ENCODE data around the gene TANGO2.
A peak's percentile ranks its signal among the peaks of the same experiment; 100 is the strongest.

TANGO2 gene

DNA sequence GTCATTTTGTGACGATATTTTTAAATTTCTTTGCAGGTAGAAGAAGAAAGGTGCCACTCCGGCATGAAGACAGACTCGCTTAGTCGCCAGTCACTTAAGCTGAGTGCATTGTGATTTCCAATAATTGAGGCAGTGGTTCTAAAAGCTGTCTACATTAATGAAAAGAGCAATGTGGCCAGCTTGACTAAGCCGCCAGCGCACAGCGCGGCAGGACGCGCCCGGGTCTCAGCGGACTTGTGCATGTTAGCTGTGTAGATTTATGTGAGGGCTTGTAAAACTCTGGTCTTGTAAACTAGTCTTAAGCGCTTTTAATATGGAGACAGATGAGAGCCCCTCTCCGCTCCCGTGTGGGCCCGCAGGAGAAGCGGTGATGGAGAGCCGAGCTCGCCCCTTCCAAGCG is 64.7 kb downstream of the TANGO2 start:
- Mint-ChIP-seq H3K36me3 (ENCODE audit: low read depth) (peaks cover 65% of the 10 kb centered on the region), H3K27ac (no peak overlapping the region), H3K4me3 (no peak overlapping the region), H3K4me1 (ENCODE audit: low read depth) (peaks cover 53% of the 10 kb centered on the region), H3K27me3 (no peaks in the 10 kb centered on the region), H3K9me3 (no peaks in the 10 kb centered on the region)
- intact Hi-C loops (cut with micrococcal nuclease), result no loop called here

DNA sequence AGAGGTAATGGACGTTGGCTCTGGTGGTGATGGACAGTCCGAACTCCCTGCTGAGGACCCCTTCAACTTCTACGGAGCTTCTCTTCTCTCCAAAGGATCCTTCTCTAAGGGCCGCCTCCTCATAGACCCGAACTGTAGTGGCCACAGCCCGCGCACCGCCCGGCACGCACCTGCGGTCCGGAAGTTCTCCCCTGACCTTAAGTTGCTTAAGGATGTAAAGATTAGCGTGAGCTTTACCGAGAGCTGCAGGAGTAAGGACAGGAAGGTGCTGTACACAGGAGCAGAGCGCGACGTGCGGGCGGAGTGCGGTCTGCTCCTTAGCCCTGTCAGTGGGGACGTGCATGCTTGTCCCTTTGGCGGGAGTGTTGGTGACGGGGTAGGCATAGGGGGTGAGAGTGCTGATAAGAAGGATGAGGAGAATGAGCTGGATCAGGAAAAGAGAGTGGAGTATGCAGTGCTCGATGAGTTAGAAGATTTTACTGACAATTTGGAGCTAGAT is 65.2 kb downstream of the TANGO2 start:
- intact Hi-C loops (cut with micrococcal nuclease), result no loop called here
- peaks cover 70% of the 10 kb centered on the region for H3K36me3 Mint-ChIP-seq (ENCODE audit: low read depth)

DNA sequence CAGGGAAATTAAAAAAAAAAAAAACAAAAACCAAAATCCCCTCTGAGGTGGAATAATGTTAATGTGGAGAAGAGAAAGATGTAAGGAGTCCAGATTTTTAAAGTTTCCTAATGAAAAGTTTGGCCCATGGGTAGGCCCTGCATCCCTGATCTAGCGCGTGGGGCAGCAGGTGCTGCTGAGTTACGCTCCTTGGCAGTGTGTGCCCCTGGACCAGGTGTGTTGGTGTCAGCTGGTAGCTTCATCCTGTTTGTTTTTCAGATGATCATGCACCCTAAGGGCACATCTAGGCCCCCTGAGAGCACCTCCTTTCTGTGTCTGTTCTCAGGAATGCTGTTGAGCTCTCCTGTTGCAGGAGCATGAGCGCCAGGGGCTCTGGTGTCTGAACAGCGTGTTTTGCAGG is 65.9 kb downstream of the TANGO2 start:
- no peak overlapping the region for H3K4me3 Mint-ChIP-seq
- no peak overlapping the region for H3K27ac Mint-ChIP-seq
- intact Hi-C loops (cut with micrococcal nuclease), result no loop called here
- H3K4me1 Mint-ChIP-seq (ENCODE audit: low read depth), result peaks cover 44% of the 10 kb centered on the region
- no peaks in the 10 kb centered on the region for H3K27me3 Mint-ChIP-seq
- H3K9me3 Mint-ChIP-seq, result no peaks in the 10 kb centered on the region
- H3K36me3 Mint-ChIP-seq (ENCODE audit: low read depth), result peaks cover 76% of the 10 kb centered on the region

More for the DNA sequence above, 65.2 kb downstream of the TANGO2 start:
- Mint-ChIP-seq H3K27ac (no peak overlapping the region), H3K27me3 (no peaks in the 10 kb centered on the region), H3K4me3 (no peak overlapping the region), H3K4me1 (ENCODE audit: low read depth) (peaks cover 50% of the 10 kb centered on the region), H3K9me3 (no peaks in the 10 kb centered on the region)

DNA sequence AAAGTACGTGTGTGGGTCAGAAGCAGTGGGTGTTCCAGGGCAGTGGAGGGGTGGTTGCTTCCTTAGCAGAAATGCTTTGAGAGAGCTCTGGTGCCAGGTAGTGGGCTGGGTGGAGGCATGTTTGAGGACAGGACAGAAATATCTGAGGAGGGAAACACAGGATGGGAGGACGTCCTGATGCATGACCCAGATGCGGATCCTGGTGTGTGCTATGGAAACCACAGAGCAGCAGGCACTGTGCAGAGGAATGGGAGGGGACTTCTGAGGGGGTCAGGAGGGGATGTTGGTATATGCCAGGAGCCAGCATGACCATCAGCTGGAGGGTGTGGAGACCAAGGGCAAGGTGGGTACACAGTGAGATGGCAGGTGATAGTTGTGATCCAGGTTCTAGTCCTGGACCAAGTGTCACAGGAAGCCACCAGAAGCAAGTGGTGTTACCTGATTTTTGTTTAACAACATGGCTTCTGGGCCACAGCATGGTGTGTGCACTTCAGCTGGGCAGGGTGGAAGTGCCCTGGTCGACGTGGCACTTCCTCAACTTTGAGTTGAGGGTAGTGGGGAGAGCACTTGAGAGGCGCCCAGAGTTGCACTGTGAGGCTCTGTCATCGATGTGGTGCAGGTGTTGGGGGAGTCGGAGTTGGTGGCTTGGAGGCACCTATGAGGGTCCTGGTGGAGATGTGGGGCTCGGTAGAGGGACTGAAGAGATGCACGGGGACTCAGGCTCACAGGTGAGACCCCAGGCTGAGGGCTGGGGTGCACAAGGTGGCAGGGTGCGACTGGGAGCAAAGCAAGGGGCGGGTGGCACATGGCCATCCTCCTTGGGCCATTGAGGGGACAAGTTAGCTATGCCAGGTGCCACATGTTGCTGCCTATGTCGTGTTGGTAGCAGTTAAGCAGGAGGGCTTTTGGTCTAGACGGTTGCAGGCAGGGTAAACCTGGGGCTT is 66.7 kb downstream of the TANGO2 start:
- H3K27me3 Mint-ChIP-seq, result no peaks in the 10 kb centered on the region
- no peak overlapping the region for H3K4me3 Mint-ChIP-seq
- intact Hi-C loops (cut with micrococcal nuclease), result no loop called here
- peaks cover 82% of the 10 kb centered on the region for H3K36me3 Mint-ChIP-seq (ENCODE audit: low read depth)
- H3K27ac Mint-ChIP-seq, result no peak overlapping the region
- H3K4me1 Mint-ChIP-seq (ENCODE audit: low read depth), result peaks cover 37% of the 10 kb centered on the region
- no peaks in the 10 kb centered on the region for H3K9me3 Mint-ChIP-seq

DNA sequence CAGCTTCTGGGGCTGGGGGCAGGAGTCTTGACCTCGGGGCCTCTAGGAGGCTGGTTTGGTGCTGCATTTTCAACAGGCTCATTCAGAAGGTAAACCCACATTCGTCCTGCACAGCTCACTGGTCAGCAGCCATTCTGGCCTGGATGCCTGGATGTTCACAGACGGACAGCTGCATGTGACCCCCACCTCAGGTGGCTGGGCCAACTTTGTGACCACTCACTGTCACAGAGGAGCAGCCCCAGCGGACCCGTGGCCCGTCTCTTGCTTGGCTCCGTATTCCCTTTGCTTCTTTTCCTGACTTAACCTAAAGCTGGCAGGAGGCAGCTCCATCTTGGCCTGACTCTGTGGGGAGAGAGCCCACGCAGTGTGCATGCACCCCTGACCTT is 67.3 kb downstream of the TANGO2 start:
- H3K27me3 Mint-ChIP-seq, result no peaks in the 10 kb centered on the region
- H3K36me3 Mint-ChIP-seq (ENCODE audit: low read depth), result peaks cover 83% of the 10 kb centered on the region
- intact Hi-C loops (cut with micrococcal nuclease), result no loop called here
- peaks cover 30% of the 10 kb centered on the region for H3K4me1 Mint-ChIP-seq (ENCODE audit: low read depth)
- no peaks in the 10 kb centered on the region for H3K9me3 Mint-ChIP-seq
- no peak overlapping the region for H3K4me3 Mint-ChIP-seq
- H3K27ac Mint-ChIP-seq, result no peak overlapping the region

DNA sequence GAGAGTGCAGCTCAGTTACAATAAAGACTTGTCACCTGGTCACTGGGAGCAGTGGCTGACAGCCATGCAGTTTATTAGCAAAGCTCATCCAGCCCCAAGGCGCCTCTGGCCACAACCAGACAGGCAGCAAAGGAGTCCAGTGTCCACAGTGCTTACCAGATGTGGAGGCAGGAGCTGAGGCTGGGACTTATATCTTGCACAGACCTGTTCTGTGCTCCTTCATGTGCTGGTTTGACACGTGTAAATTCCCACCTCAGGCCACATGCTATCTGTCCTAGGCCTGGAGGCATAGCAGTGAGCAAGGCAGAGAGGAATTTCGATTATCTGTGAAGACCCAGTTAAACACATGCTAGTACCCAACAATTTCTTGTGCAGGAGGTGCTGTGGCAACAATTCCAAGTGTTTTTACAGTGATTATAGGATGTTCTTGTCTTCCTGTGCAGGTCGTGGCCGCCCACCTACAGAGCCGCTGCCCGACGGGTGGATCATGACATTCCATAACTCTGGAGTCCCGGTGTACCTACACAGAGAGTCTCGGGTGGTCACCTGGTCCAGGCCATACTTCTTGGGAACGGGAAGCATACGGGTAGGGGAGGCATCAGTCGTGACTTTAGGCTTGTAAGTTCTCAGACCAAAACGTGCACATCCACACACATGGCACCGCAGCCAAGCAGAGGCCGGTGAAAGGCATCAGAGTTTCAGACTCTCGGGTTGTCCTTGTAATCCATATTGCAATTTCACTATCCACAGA is 68.5 kb downstream of the TANGO2 start:
- Mint-ChIP-seq H3K36me3 (ENCODE audit: low read depth) (peaks cover 95% of the 10 kb centered on the region), H3K9me3 (no peaks in the 10 kb centered on the region), H3K27me3 (no peaks in the 10 kb centered on the region), H3K4me1 (ENCODE audit: low read depth) (peaks cover 19% of the 10 kb centered on the region), H3K4me3 (no peak overlapping the region), H3K27ac (no peak overlapping the region)
- intact Hi-C loops (cut with micrococcal nuclease), result no loop called here

DNA sequence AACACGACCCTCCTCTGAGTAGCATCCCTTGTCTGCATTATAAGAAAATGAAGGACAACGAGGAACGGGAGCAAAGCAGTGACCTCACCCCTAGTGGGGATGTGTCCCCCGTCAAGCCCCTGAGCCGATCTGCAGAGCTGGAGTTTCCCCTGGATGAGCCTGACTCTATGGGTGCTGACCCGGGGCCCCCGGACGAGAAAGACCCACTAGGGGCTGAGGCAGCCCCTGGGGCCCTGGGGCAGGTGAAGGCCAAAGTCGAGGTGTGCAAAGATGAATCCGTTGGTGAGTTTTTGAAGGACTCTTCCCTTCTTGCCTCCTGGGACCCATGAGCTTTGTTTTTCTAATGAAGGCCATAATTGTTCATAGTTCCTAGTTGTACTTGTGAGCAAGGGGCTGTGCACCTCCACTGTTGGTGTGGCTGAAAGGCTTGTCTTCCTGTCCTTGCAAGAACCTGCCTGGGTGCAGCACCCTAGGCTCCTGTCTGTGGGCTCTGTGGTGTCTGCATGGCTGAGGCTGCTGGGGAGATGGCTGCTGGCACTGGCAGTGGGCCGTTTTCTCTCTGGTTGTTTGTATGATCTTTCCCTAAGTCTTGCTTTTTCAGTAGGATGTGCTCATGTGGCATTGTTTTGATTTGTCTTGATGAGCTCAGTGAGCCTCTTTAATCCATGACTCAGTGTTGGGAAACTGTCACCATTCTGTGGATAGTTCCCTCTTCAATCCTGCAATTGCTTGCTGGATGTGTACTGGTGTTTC is 69.2 kb downstream of the TANGO2 start:
- H3K27ac Mint-ChIP-seq, result peak overlapping the region; percentile 6
- no peaks in the 10 kb centered on the region for H3K27me3 Mint-ChIP-seq
- no peaks in the 10 kb centered on the region for H3K9me3 Mint-ChIP-seq
- H3K4me1 Mint-ChIP-seq (ENCODE audit: low read depth), result peaks cover 11% of the 10 kb centered on the region
- H3K36me3 Mint-ChIP-seq (ENCODE audit: low read depth), result peaks cover 100% of the 10 kb centered on the region
- H3K4me3 Mint-ChIP-seq, result no peak overlapping the region
- intact Hi-C loops (cut with micrococcal nuclease), result no loop called here

DNA sequence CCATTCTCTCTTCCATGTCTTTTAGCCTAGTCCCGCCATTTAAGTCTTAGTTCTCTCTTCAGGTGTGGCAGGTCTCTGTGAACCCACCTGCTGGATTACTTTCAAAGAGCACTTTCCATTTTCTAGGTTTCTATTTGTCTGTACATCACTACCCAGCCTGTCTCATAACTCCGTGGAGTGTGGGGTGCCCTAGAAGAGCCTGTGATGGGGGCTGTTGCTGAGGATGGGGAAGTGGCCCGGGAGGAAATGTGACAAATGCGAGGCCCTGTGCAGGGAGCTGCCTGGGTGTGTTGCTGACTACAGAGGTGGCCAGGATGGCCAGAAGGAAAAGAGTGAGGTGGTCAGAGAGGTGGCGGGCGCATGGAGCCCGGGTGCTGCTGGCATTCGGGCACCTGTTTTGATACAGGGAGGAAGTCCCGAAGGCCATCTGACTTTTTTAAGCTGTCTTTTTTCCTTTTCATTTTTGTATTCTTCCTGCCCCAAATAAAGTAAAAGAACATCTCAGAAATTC is 69.9 kb downstream of the TANGO2 start:
- H3K27me3 Mint-ChIP-seq, result no peaks in the 10 kb centered on the region
- H3K36me3 Mint-ChIP-seq (ENCODE audit: low read depth), result peaks cover 100% of the 10 kb centered on the region
- peaks cover 11% of the 10 kb centered on the region for H3K4me1 Mint-ChIP-seq (ENCODE audit: low read depth)
- peak overlapping the region; percentile 6 for H3K27ac Mint-ChIP-seq
- H3K9me3 Mint-ChIP-seq, result no peaks in the 10 kb centered on the region
- intact Hi-C loops (cut with micrococcal nuclease), result no loop called here
- H3K4me3 Mint-ChIP-seq, result no peak overlapping the region

DNA sequence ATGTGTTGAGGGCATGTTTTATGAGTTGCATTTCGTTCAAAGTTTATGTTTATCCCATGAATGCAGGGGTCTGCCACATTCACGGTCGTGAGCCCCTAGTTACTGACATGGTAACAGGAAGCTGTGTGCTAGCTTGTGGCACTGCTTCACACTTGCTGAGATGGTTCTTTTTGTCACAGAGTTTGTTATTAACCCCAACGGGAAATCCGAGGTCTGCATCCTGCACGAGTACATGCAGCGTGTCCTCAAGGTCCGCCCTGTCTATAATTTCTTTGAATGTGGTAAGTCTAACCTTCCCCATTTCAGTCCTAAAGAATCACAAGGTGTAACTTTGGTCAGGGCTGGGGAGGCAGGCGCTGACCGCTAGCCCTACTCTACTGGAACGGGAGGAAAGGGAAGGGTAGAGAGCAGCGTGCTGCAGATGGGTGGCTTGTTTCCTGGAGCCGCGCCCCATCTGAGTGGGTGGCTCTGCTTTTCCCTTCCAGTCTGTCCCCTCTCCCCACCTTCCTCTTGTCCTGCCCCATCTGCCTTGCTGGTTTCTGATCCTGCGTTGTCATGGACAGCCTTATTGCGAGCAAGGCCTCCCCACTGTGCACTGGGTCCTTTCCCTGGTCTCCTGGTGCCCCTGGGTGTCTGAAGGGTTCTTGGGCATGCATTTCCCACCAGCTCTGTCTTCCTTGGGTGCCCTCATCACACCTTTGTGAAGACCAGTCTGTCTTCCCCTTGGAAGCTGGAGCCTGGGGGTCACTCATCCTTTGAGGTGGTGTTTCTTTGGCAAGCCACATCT is 71.0 kb downstream of the TANGO2 start:
- H3K4me1 Mint-ChIP-seq (ENCODE audit: low read depth), result peaks cover 11% of the 10 kb centered on the region

DNA sequence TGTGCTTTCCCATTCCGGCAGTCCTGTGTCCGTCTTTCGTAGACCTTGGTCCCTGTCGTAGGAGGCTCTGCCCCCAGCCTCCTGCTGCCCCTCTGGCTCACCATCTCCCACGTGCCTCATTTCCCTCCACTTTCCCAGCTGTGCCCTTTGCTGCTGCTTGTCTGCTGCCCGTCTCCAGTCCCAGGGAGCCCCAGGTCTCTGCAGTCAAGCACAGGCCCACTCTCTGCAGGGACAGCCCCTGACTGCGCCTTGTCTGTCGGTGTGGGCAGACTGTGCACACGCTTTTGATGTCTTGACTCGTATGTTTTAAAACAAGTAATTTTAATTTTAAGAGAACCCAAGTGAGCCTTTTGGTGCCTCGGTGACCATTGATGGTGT is 71.6 kb downstream of the TANGO2 start:
- intact Hi-C loops (cut with micrococcal nuclease), result no loop called here
- H3K4me3 Mint-ChIP-seq, result no peak overlapping the region
- no peaks in the 10 kb centered on the region for H3K9me3 Mint-ChIP-seq
- peaks cover 11% of the 10 kb centered on the region for H3K4me1 Mint-ChIP-seq (ENCODE audit: low read depth)
- H3K36me3 Mint-ChIP-seq (ENCODE audit: low read depth), result peaks cover 100% of the 10 kb centered on the region
- no peak overlapping the region for H3K27ac Mint-ChIP-seq
- no peaks in the 10 kb centered on the region for H3K27me3 Mint-ChIP-seq

More for the DNA sequence above, 71.0 kb downstream of the TANGO2 start:
- no peak overlapping the region for H3K27ac Mint-ChIP-seq
- no peaks in the 10 kb centered on the region for H3K9me3 Mint-ChIP-seq
- H3K36me3 Mint-ChIP-seq (ENCODE audit: low read depth), result peaks cover 100% of the 10 kb centered on the region
- no peak overlapping the region for H3K4me3 Mint-ChIP-seq
- no peaks in the 10 kb centered on the region for H3K27me3 Mint-ChIP-seq
- intact Hi-C loops (cut with micrococcal nuclease), result no loop called here

DNA sequence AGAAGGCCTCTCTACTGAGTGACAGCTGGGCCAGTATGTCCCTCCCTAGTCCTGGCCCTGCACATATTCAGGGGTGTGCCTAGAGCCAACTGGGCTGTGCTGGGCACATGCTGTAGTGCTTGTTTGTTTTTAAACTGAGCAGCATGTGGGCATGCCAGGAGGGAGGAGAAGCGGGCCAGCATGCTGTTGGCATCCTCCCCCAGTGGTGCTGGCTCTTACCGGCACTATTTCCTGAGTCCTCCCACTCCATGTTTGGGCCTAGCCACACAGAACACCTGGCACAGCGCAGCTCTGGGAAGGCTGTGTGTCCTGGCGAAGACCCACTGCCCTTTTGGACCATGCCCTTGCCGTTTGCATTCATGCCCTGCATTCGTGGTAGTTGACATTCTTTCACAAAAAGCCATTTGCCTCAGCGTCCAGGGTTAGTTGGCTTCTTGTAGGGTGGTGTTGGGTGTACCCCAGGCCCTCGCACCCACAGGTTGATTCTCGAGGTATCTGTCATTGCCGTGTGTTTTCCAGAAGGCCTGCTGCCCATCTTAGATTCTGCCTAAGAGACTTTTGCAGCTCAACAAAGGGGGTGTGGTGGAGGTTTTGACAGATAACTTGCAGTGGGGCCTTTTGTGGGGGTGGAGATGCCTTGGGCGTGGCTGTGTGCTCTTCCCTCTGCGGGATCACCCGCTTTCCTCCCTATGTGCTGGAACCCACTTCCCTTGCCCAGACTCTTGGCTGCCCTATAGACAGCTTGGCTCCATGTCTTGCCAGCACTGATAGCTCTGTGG is 72.7 kb downstream of the TANGO2 start:
- Mint-ChIP-seq H3K4me1 (ENCODE audit: low read depth) (peaks cover 11% of the 10 kb centered on the region), H3K36me3 (ENCODE audit: low read depth) (peaks cover 100% of the 10 kb centered on the region), H3K27ac (no peak overlapping the region), H3K9me3 (no peaks in the 10 kb centered on the region), H3K4me3 (no peak overlapping the region), H3K27me3 (no peaks in the 10 kb centered on the region)
- intact Hi-C loops (cut with micrococcal nuclease), result no loop called here

DNA sequence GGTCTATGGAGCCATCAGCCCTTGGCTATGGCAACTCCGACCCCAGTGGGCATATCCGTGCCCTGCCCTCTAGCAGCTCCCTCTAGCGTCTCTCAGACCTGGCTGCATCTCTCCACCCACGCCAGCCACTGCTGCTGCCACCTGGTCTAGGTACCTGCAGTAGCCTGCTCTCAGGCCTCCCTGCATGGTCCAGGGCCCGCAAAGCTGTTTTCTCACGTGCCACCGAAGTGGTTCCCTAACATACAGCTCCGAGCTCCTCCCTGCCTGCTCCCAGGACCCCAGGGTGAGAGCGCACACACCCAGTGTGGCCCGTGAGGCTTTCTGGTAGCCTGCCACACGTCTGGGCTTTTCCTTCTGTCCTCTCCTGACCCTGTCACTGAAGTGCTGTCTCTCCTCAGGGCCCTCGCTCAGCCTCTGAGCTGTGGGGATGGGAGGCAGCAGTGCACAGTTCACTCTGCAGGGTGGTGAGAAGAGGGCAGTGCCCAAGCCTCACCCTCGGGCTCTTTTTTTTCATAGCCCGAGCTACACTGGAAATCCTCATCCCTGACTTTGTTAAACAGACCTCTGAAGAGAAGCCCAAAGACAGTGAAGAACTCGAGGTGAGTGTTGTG is 73.4 kb downstream of the TANGO2 start:
- no peaks in the 10 kb centered on the region for H3K27me3 Mint-ChIP-seq
- H3K4me3 Mint-ChIP-seq, result no peak overlapping the region
- H3K4me1 Mint-ChIP-seq (ENCODE audit: low read depth), result peaks cover 11% of the 10 kb centered on the region
- H3K9me3 Mint-ChIP-seq, result no peaks in the 10 kb centered on the region
- no peak overlapping the region for H3K27ac Mint-ChIP-seq
- H3K36me3 Mint-ChIP-seq (ENCODE audit: low read depth), result peaks cover 100% of the 10 kb centered on the region
- intact Hi-C loops (cut with micrococcal nuclease), result no loop called here
